ENCODE results near the gene NOL4L.

DNA sequence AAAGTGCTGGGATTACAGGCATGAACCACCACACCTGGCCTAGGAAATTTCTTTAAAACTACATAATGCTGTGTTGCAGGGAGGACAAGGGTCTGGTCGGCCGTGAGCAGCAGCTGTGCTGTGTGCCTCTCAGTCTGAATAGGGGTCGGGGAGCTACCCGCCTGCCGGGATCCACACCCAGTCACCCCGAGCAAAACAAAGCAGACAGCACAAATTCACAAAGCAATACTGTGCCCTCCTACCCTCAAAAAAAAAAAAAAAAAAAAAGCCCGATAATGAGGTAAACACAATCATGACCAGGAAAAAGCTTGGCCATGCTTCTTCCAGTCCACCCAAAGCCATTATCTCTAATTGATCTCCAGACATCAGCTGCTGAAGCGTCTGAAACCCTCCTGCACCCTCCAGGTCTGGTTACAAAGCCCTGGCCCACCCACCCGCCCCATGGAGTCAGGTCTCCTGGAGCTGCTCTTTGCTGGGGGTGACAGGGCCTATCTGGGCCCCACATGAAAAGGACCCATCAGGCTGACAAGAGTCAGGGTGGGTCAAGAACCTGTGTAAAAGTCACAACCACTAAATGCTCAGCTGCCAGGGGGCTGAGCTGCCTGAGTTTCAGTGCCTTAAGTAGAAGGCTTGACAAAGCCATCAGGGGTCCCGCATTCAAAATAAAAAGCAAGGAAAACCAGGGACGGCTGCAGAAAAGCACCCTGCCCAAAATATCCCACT is 88.2 kb downstream of the NOL4L start:
- TF ChIP-seq, protein P1, sequence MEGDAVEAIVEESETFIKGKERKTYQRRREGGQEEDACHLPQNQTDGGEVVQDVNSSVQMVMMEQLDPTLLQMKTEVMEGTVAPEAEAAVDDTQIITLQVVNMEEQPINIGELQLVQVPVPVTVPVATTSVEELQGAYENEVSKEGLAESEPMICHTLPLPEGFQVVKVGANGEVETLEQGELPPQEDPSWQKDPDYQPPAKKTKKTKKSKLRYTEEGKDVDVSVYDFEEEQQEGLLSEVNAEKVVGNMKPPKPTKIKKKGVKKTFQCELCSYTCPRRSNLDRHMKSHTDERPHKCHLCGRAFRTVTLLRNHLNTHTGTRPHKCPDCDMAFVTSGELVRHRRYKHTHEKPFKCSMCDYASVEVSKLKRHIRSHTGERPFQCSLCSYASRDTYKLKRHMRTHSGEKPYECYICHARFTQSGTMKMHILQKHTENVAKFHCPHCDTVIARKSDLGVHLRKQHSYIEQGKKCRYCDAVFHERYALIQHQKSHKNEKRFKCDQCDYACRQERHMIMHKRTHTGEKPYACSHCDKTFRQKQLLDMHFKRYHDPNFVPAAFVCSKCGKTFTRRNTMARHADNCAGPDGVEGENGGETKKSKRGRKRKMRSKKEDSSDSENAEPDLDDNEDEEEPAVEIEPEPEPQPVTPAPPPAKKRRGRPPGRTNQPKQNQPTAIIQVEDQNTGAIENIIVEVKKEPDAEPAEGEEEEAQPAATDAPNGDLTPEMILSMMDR (IDR thresholded peaks at IDR 0.05; ENCODE audit: extremely low read depth in 1 of 2, insufficient read depth in 1 of 2, low read depth in 1 of 2, low read length in 2 of 2), result no peak
- no peak for TF ChIP-seq POLR2A (IDR thresholded peaks at IDR 0.05; ENCODE audit: low read depth, low read length)
- no peak for TF ChIP-seq EZH2 (IDR thresholded peaks at IDR 0.05; ENCODE audit: borderline replicate concordance, low read depth, low read length, severe bottlenecking)

Data from endothelial cell of umbilical vein (primary cell).